Renal cortex interstitium (tissue), 11 donors: ENCODE results near the gene PPEF1. TPM values are rescaled to one million over a fixed set of nuclear protein-coding genes. Genes with fewer than 3 reads are reported as not detected.
"Not testable (repeated sequence)": the region's sequence is repeated elsewhere in the genome, so short reads cannot be mapped to it uniquely, and the experiment has no call there.

Source experiments
- DNase-seq, 11 donors: peaks; one replicate each; pipeline ENCODE4 v3.0.0-alpha.2; 2013; ENCODE audit warnings: low read depth in 9 of 11, low spot score in 4 of 11; ENCODE audit errors: extremely low read depth in 1 of 11
- polyA plus RNA-seq, 3 donors: library from polyadenylated mRNA; unstranded; fragments of 120-200 nt; gene quantifications; one replicate each; pipeline ENCODE4 v1.2.1, GENCODE V29; 2013; ENCODE audit not compliant: insufficient read length in 3 of 3

PPEF1 gene
- polyA plus RNA-seq, 3 donors = 0.36 to 0.71 (median 0.51) TPM

DNA sequence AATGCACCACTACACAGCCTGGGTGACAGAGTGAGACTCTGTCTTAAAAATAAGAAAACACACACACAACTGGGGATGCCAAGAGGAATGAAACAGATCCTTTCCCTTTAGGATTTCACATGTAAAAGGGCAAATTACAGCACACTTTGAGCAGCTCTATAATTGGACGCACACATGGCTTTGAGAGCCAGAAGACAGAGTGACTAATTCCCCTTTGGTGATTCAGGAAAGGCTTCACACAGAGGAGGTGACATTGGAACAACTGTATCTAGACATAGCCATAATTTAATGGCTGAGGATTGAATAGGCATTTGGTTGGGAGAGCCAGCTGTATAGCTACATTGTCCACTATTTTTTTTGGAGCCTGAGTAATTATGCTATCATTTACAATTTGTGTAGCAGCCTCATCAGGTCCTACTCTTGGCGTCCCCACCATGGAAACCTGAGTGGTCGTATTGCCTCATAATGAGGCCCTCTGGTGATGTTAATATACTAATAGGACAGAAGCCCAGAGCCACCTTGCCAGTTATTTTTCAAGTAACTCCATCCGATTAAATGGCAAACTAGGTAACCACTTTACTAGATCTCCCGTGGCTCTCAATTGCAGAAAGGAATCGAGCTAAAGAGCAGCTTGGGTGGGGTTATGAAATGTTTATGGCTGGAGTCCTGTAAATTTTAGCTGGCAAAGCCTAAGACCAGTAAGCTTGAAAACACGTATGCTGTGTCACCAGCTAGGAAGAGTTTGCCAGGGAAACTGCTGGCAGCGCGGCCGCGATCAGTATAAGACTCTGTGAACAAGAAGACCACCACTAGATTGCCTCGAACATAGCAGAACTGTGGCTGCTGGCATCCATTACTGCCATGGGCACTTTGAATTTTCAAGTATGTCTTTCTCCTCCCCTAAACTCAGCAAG lies 8.5 kb upstream of the PPEF1 start:
- DNase-seq = no peak

DNA sequence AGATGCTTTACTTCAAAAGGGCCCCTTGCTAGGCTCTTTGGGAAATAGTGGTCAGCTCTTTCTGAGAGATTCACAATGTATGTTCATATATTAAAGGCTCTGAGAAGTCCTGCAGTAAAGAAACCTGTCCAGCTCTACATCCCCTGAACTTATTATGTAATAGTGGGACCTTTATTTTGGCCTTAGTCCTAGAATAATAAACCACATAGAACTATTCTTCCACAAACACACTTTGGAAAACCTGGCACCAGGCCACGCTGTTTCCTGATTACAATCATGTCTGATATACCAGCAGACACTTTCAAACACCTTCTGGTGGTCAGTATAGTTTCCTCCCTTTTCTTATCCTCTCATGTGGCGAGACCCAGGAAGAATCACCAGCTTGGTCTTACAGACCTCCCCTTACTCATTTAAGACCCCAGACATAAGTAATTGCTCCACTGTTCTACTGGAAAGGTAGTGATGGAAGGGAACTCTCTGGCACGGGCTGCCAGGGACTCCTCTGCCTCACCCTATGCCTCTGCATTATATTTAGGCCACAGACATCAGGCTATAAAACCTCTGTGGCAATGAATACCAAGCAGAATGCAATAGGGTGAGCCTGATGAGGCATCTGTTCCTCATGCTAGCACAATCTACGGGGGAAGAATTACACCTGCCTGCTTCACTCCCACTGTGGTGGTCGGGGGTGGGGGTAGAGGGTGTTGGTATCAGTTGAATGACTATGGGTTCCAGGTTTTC lies 5.7 kb upstream of the PPEF1 start:
- peak in 1 of 11 donors; percentile 5 for DNase-seq

DNA sequence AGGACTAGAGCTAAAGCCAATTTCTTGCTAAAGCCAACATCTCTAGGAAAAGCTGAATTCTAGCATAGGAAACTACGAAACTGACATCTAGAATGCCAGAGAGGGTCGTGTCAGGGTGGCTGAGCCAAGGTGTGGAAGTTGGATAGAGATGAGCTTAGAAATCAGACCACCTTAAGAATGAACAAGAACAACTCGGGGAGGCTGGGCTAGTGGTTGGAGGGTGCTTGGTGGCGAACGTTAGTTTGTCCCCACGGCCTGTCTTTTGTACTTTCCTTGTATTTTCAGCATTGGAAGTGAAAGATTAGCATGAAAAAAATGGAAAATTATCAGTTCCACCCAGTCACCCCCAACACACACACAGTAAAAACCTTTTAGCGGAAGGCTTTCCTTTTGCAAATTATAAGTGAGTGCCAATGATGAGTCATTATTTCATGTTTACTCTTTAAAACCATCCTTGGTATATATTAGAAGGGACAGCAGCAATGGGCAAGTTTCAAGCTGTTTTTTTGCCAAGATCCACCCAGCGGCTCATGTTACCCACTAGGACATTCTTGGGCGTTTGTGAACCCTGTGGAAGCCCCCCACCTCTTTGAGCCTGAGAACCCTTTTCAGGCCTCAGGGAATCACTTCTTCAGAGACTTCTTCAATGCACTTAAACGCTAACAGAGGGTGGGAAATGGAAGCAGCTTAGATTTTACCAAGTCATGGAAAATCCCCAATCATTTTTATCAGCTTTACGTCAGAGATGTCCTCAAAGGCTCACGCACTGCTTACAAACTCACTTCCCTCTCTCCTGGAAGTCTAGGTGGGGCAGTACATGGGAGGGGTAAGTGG lies 4.9 kb upstream of the PPEF1 start:
- DNase-seq = no peak

DNA sequence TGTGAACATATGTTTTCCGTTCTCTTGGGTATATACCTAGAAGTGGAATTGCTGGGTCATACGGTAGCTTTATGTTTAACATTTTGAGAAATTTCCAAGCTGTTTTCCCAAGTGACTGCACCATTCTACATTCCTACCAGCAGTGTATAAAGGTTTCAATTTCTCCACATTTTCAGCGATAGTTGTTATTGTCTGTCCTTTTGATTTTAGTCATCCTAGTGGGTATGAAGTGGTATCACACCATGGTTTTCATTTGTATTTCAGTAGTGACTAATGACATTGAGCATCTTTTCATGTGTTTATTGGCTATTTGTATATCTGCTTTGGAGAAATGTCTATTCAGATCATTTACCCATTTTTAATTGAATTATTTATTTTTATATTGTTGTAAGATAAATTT lies 2.4 kb downstream of the PPEF1 start:
- no peak for DNase-seq

DNA sequence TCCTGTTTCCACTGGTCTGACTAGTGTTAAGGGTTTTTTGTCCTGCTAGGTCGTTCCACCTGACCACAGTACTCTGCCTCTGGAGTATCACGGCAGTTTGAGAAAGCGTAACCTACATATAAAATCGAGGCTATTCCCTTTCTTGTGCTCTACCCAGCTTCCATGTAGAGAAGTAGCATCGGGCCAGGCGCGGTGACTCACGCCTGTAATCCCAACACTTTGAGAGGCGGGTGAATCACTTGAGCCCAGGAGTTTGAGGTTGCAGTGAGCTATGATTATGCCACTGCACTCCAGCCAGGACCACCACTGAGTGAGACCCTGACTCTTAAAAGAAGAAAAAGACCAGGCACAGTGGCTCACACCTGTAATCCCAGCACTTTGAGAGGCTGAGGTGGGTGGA lies 7.5 kb downstream of the PPEF1 start:
- no peak for DNase-seq

DNA sequence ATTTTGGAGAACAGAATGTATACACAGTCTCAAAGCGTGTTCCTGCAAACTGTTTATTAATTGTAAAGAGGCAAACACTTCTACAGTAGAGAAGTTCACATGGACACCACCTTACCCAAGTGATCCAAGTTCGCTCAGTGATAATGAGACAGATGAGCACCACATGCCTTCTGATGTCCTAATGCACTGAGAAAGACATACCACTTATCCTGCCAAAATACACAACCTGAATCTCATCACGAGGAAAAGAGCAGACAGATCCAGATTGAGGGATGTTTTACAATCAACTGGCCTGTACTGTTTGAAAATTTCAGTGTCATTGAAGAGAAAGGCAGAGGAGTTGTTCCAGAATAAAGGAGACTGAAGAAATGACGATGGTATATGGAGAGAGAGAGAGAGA lies 12.4 kb downstream of the PPEF1 start:
- no peak for DNase-seq

DNA sequence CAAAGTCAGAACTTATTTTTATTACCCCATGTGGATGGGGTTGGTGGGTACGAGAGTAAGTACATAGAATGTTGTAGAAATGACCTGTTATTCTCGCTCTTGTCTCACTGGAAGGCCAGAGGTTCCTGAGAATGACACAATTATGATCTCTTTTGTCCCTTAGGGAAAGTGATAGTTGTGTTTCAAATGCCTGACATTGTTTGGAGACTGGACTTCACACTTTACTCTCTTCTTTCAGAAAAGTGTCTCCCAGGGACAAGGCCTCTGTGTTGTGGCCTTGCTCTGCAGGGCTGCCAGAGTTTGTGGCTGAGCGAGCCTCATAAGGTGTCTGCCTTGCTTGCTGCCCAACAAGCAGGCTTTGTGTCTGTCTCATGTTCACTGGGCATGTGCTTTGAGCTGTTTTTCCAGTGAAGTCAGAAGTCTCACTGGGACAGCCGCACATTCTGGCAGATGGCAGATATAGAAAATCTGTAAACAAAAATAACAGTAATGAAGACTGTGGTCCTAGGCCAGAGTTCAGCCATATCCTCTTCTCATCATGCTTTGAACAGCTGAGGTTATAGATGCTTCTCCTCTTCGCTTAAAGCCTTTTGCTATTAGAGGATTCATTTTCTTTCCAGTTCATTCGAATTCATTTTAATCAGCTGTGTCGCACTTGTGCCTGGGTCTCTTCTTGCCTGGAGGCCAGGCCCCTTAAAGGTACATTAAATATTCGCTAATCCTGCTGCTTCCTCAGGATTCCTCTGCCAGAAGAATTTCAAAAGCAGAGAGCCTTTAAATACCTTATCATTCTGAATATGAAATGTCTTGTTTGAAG lies 14.4 kb downstream of the PPEF1 start:
- DNase-seq = no peak

DNA sequence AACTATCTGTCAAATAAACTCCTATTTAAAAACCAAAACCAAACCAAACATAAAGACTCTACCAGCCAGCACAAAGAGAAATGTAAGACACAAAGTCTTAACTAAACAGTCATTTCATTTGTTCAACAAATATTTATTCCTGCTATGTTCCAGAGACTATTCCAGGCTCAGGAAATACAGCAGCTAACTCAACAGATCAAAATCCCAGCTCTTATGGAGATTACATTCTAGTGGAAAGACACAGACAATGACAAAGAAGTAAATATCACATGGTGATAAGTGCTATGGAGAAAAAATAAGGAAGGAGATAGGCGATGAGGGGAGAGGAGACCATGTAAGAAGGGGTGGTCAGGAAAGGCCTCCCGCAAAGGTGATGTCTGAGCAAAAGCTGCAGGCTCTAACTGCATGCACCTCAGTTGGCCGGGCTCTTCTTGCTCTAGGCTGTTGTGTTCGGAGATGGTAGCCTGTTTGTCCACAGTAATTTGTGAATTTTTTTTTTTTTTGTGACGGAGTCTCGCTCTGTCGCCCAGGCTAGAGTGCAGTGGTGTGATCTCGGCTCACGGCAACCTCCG lies 15.1 kb downstream of the PPEF1 start:
- DNase-seq = no peak

DNA sequence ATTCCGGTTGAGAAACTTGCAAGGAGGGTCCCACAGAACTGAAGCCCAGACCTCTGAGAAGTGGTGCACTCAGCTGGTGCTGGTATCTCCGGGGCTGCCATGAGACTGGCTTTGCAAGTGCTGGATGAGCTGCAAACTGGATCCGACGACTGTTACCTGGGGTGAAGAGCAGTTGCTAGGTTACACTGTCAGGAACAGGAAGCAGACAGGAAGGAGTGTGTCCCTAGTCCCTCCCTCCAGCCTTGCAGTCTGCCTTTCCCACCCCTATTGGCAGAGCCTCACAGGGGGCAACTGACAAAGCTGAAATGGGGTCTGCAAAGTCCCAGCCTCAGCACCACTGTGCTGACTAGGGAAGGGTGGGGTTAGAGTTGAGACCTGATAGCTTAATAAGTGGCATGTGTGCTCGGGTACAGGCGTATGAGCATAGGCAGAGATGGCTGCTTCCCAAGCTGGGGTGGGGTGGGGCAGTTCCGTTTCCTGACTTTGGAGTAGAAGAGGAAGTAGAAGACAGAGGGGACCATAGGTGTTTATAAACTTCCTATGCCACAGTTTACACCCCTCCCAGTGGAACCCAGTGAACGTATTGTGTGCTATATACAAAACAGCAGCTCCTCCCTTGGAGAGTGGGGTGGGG lies 18.0 kb downstream of the PPEF1 start:
- DNase-seq = no peak

DNA sequence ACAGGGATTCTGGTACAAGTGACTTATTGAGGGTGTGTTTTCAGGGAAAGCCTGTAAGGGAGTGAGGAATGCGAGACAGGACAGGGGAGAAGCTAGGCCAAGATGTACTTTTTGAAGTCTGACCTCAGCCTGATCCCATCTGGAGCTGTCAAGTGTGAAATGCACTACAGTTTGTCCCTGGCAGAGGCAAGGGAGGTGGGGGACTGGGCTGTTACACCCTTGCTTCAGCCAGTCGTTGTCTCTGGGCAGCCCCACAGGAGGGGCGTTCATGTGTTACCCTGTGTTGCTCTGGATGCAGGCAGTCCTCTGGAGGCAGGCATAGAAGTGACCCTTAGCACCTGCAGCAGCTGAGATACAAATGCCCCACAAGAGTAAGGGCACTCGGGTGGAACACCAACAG lies 25.8 kb downstream of the PPEF1 start:
- DNase-seq = peak in 6 of 11 donors; percentile 4 to 20 (median 8)

DNA sequence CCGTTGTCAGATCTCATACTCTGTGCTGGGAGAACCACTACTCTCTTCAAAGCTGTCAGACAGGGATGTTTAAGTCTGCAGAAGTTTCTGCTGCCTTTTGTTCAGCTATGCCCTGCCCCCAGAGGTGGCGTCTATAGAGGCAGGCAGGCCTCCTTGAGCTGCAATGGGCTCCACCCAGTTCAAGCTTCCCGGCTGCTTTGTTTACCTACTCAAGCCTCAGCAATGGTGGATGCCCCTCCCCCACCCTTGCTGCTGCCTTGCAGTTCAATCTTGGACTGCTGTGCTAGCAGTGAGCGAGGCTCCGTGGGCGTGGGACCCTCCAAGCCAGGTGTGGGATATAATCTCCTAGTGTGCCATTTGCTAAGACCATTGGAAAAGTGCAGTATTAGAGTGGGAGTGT lies 32.2 kb downstream of the PPEF1 start:
- not testable (repeated sequence) for DNase-seq

DNA sequence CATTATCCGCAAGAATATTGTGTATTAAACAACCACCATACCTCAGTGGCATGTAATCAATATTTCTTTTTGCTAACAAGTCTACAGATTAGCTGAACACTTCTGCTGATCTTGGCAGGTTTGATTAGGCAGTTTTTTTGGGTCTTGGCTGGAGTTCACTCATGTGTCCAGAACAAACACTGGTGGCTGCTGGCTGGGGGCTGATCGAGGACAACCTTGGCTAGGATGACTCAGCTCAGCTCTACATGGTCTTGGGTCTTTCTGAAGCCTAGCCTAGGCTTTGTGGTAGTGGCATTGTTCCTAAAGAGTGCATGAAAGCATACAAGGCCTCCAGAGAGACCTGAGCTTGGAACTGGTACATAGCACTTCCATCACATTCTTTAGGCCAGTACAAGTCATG lies 41.1 kb downstream of the PPEF1 start:
- no peak for DNase-seq

DNA sequence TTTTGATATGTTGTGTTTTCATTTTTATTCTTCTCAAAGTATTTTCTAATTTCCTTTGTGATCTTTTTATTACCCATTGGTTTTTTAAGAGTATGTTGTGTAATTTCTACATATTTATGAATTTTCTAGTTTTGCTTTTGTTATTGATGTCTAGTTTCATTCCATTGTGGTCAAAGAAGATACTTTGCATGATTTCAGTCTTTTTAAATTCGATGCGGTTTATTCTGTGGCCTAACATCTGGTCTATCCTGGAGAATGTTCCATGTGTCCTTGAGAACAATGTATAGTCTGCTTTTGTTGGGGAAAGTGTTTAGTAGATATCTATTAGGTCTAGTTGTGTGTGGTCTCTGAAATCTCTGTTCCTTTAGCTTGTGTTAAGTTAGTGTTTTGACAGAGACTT lies 46.2 kb downstream of the PPEF1 start:
- no peak for DNase-seq

DNA sequence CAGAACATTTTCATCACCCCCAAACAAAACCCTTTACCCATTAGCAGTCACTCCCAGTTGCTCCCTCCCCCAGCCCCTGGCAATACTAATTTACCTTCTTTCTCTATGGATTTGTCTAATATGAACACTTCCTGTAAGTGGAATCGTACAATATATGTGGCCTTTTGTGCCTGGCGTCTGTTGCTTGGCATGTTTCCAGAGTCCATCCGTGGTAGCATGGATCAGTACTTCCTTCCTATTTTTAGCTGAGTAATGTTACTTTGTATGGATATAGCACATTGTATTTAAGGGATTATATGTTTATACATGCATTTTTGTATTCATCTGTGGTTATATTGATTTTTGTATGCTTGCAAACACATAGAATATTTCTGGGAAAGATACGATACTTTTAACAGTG lies 48.2 kb downstream of the PPEF1 start:
- no peak for DNase-seq

DNA sequence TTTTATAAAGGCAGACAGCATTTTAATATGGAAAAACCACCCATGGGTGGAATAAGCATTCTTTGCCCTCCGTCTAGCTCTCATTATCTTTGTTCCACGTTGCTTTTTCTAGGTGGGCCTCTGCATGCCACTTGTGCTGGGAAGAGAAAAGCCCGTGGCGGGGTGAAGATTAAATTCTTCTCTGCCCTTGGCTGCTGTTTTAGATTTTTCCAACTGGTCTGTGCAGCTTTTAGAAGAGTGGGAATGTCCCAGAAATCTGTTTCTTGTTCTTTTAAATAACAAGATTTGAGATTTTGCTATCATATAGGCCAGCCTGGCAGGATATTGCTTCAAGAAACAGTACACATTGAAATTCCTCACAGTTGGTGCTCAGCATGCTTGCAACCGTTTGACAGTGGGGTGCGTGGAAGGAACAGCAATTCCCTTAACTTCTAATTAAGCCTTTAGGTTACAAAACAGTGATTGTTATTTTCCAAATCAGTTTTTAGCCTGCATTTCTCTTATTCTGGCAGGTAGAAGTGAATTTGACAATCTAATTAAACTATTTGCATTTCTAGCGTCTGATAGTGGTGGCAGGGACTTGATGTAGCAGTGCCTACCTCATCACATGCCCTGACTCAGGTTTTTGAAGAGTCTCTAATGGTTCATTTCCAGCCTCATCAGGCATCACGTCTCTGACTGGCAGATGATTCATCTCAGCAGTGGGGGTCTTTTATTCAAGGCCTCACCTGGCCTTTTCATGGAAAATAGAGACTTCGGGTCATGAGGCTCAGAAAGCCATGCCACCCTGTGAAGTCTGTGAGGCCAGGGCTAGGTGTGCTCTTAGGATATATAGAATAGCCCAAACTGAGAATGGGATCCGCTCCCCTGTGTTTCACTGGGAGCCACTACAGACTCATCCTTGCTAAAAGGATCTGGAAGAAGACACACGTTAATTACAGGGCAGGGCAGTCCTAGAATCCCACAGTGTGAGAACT lies 50.8 kb downstream of the PPEF1 start:
- no peak for DNase-seq

DNA sequence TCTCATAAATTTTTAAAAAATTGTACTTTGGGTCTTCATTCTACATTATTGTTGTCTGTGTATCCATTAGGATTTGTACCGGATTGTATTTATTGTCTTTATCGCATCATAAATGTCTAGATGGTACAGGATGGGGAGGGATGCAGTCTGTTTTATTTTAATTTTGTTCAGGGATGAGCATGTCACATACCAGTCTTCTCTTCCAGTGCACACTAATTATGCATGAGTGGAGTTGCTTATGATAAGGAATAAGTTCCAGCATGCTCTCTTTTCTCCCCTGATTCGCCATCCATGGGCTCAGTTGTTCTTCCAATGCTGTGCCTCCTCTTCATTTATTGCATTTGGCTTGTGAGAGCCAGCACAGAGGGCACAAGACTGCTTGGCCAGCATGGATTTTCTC lies 54.3 kb downstream of the PPEF1 start:
- no peak for DNase-seq

DNA sequence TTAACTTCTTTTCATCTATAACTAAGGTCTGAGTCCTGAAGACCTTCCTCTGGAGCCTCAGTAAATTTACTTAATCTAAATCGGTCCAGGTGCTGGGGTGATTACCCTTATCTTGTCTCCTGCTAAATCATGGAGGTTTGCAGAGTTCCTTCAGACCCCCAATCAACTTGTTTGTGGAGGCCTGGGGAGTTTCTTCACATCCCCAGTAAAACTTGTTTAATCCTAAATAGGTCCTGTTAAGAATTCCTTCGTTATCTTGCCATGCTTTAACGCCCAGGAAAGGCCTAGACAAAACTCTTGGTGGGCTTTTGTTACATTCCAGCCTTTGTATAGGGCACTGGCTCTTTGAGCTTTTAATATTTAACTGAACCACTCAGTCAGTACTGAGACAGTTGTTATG lies 55.7 kb downstream of the PPEF1 start:
- not testable (repeated sequence) for DNase-seq
